COLO829 (cell line): ENCODE measurements around the gene UBE2QL1.
A peak's percentile ranks its signal among the peaks of the same experiment; 100 is the strongest.

ENCODE experiments used
- DNase-seq: peaks from one replicate; pipeline ENCODE4 v3.0.0; 2012; ENCODE audit warnings: low spot score

Gene UBE2QL1

GRCh38 chr5:6430418-6431028 is 18.1 kb upstream of the UBE2QL1 start:
- DNase-seq: no peak

- no peak for DNase-seq
These were observed 17.2 kb upstream of the UBE2QL1 start for GRCh38 chr5:6431214-6432195.

GRCh38 chr5:6432206-6432605 is 16.5 kb upstream of the UBE2QL1 start:
- DNase-seq: no peak

- no peak for DNase-seq
These were observed 13.9 kb upstream of the UBE2QL1 start for GRCh38 chr5:6434731-6435130.

GRCh38 chr5:6435356-6435755 is 13.3 kb upstream of the UBE2QL1 start:
- DNase-seq: no peak

GRCh38 chr5:6436715-6437331 is 11.8 kb upstream of the UBE2QL1 start:
- peak; percentile 13 for DNase-seq

- DNase-seq: no peak
These were observed 8.8 kb upstream of the UBE2QL1 start for GRCh38 chr5:6439588-6440550.

- DNase-seq: no peak
These were observed 6.3 kb upstream of the UBE2QL1 start for GRCh38 chr5:6442333-6442732.

- DNase-seq: no peak
These were observed 5.3 kb upstream of the UBE2QL1 start for GRCh38 chr5:6443326-6443725.

GRCh38 chr5:6446042-6446441 is 2.6 kb upstream of the UBE2QL1 start:
- DNase-seq: no peak

- no peak for DNase-seq
These were observed 1.9 kb upstream of the UBE2QL1 start for GRCh38 chr5:6446626-6447309.

GRCh38 chr5:6447384-6448140 is 1.1 kb upstream of the UBE2QL1 start:
- DNase-seq: no peak

GRCh38 chr5:6448141-6448491 is 543 bp upstream of the UBE2QL1 start:
- no peak for DNase-seq

- no peak for DNase-seq
These were observed 953 bp downstream of the UBE2QL1 start for GRCh38 chr5:6449465-6450158.

- DNase-seq: no peak
These were observed 1.7 kb downstream of the UBE2QL1 start for GRCh38 chr5:6450319-6450833.

- DNase-seq: no peak
These were observed 4.2 kb downstream of the UBE2QL1 start for GRCh38 chr5:6452622-6453504.

GRCh38 chr5:6453937-6454560 is 5.4 kb downstream of the UBE2QL1 start:
- no peak for DNase-seq

GRCh38 chr5:6454628-6455053 is 6.0 kb downstream of the UBE2QL1 start:
- no peak for DNase-seq
